Right lobe of liver (tissue), 4 donors: ENCODE measurements around the gene SEM1.

Experiments used
- POLR2A ChIP-seq: fragments of 450-650 bp; IDR thresholded peaks from one replicate; pipeline ENCODE4 v1.6.1; 2017; ENCODE audit warnings: antibody characterized with exemption, mild to moderate bottlenecking
- TF ChIP-seq, protein P1 (sequence below), 4 donors: fragments of 200-600 bp in 3 of 4; fragments of 450-650 bp in 1 of 4; IDR thresholded peaks; one replicate each; pipeline versions ENCODE4 v1.5.1 to v1.8.0; 2016 to 2022; ENCODE audit warnings: antibody characterized with exemption in 4 of 4, mild to moderate bottlenecking in 2 of 4
- donor health status: DM: no; HTN: no; CAD: no.
- donor health status: DM: no; HTN: no; CAD: no.
- donor health status: DM: no; HTN: yes; CAD: no.

DNA sequence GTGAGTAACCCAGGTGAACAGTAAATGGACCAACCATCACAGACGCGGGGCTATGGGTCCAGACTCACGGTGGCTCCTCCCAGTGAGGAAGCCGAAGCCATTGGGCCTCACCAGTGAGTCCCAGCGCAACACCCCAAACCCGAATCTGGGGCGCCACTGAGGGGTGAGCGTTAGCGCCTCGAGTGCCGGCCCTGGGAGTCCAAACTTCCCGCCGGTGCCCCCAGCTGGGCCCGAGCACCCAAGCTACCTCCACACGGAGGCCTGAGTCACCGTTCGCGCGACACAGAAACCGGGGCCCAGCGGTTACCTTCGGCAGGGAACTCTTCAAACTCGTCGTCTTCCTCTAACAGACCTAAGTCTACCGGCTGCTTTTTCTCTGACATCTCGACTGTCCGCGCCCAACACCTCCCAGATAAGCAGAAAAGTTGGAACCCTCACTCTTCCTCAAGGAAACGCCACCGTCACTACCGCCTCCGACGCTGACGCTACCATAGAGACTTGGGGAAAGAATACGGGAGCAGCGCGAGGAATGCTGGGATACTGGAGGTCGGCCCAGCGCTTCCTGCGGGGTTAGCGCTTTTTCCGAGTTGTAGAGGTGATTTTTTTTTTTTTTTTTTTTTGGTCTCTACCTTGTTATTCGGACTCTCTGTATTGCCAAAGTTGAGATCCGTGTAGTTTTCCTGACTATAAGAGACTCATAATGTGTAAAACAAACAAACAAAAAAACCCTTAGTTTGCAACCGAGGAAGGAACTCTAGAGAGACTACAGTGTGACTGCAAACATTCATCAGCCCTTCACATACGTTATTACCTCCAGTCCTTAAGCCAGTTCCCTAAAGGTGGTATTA, at the start of gene SEM1:
- TF ChIP-seq, protein P1, sequence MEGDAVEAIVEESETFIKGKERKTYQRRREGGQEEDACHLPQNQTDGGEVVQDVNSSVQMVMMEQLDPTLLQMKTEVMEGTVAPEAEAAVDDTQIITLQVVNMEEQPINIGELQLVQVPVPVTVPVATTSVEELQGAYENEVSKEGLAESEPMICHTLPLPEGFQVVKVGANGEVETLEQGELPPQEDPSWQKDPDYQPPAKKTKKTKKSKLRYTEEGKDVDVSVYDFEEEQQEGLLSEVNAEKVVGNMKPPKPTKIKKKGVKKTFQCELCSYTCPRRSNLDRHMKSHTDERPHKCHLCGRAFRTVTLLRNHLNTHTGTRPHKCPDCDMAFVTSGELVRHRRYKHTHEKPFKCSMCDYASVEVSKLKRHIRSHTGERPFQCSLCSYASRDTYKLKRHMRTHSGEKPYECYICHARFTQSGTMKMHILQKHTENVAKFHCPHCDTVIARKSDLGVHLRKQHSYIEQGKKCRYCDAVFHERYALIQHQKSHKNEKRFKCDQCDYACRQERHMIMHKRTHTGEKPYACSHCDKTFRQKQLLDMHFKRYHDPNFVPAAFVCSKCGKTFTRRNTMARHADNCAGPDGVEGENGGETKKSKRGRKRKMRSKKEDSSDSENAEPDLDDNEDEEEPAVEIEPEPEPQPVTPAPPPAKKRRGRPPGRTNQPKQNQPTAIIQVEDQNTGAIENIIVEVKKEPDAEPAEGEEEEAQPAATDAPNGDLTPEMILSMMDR (IDR thresholded peaks at IDR 0.05): no peak
- peak; percentile 63 for TF ChIP-seq POLR2A
